ENCODE data around the gene HCN2.
"Not testable (repeated sequence)": the region's sequence is repeated elsewhere in the genome, so short reads cannot be mapped to it uniquely, and the experiment has no call there.

Gene HCN2

DNA sequence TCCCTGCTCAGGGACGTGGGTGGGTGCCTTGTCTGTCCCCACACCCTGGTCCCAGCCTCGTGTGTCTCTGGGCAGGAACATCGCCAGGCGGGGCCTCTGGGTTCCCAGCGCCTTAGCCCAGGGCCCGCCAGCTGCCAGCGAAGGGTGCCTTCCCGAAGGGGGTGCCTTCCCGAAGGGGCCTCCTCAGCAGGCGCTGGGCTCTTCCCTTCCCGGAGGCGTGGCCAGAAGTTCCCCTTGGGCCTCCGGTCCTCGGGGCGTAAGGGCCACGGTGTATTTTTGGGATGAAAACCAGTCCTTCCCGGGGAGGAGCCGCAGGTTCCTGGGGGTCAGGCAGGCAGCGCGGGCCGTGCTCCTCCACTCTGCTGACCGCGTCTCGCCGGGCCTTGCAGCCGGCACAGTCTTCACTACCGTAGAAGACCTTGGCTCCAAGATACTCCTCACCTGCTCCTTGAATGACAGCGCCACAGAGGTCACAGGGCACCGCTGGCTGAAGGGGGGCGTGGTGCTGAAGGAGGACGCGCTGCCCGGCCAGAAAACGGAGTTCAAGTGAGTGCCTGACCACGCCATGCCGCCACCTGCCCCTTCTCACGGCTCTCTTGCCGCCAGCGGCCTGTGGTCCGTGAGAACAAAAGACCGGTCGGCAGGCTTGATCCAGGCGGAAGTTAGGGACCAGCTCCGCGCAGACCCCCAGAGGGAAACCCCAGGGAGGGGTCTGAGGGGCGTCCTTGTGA is 10.4 kb upstream of the HCN2 start:
- Histone ChIP-seq H3K4me1 (ENCODE audit: control insufficient read depth in 2 of 2, insufficient read depth in 2 of 2, low read length in 2 of 2) (peaks cover 15% of the 10 kb centered on the region in 2 donors), H3K9ac (ENCODE audit: low read depth in 1 of 2, low read length in 2 of 2) (no peak overlapping the region), H3K27me3 (ENCODE audit: control insufficient read depth in 2 of 2, insufficient read depth in 2 of 2, low read length in 2 of 2) (no peaks in the 10 kb centered on the region), H3K9me3 (ENCODE audit: control insufficient read depth in 2 of 2, low read length in 2 of 2) (no peaks in the 10 kb centered on the region), H3K36me3 (ENCODE audit: control insufficient read depth in 2 of 2, insufficient read depth in 2 of 2, low read length in 2 of 2) (peaks cover 25 to 31% of the 10 kb centered on the region in 2 donors), H3K4me3 (ENCODE audit: low read length in 2 of 2) (no peak overlapping the region), H3K27ac (ENCODE audit: low read depth in 2 of 2, low read length in 2 of 2) (no peak overlapping the region)

- Histone ChIP-seq H3K4me3 (ENCODE audit: low read length in 2 of 2) (no peak overlapping the region), H3K9ac (ENCODE audit: low read depth in 1 of 2, low read length in 2 of 2) (no peak overlapping the region), H3K9me3 (ENCODE audit: control insufficient read depth in 2 of 2, low read length in 2 of 2) (no peaks in the 10 kb centered on the region), H3K27ac (ENCODE audit: low read depth in 2 of 2, low read length in 2 of 2) (no peak overlapping the region), H3K36me3 (ENCODE audit: control insufficient read depth in 2 of 2, insufficient read depth in 2 of 2, low read length in 2 of 2) (peaks cover 25 to 31% of the 10 kb centered on the region in 2 donors), H3K27me3 (ENCODE audit: control insufficient read depth in 2 of 2, insufficient read depth in 2 of 2, low read length in 2 of 2) (no peaks in the 10 kb centered on the region), H3K4me1 (ENCODE audit: control insufficient read depth in 2 of 2, insufficient read depth in 2 of 2, low read length in 2 of 2) (peaks cover 10 to 13% of the 10 kb centered on the region in 2 donors)
These were observed 9.9 kb upstream of the HCN2 start for GRCh38 chr19:579842-580155.

DNA sequence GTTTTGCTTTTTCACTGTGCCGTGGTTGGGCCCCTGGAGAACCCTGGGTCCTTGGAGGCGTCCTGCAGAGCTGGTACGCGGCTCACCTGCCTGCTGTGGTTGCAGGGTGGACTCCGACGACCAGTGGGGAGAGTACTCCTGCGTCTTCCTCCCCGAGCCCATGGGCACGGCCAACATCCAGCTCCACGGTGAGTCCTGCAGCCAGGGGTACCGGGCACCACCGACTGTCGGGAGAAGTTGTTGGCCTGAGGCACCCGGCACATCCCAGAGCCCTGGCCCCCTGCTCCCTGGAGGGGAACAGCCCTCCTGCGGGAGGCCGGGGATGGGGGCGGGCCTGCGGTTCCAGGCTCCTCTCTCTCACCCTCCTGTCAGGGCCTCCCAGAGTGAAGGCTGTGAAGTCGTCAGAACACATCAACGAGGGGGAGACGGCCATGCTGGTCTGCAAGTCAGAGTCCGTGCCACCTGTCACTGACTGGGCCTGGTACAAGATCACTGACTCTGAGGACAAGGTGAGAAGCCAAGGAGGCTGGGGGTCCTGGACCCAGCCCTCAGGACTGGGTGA is 9.3 kb upstream of the HCN2 start:
- H3K9me3 ChIP-seq (ENCODE audit: control insufficient read depth in 2 of 2, low read length in 2 of 2): no peaks in the 10 kb centered on the region
- H3K27me3 ChIP-seq (ENCODE audit: control insufficient read depth in 2 of 2, insufficient read depth in 2 of 2, low read length in 2 of 2): no peaks in the 10 kb centered on the region
- H3K9ac ChIP-seq (ENCODE audit: low read depth in 1 of 2, low read length in 2 of 2): no peak overlapping the region
- H3K27ac ChIP-seq (ENCODE audit: low read depth in 2 of 2, low read length in 2 of 2): no peak overlapping the region
- no peak overlapping the region for H3K4me3 ChIP-seq (ENCODE audit: low read length in 2 of 2)
- H3K4me1 ChIP-seq (ENCODE audit: control insufficient read depth in 2 of 2, insufficient read depth in 2 of 2, low read length in 2 of 2): peaks cover 7% of the 10 kb centered on the region in 2 donors
- peaks cover 25 to 31% of the 10 kb centered on the region in 2 donors for H3K36me3 ChIP-seq (ENCODE audit: control insufficient read depth in 2 of 2, insufficient read depth in 2 of 2, low read length in 2 of 2)

DNA sequence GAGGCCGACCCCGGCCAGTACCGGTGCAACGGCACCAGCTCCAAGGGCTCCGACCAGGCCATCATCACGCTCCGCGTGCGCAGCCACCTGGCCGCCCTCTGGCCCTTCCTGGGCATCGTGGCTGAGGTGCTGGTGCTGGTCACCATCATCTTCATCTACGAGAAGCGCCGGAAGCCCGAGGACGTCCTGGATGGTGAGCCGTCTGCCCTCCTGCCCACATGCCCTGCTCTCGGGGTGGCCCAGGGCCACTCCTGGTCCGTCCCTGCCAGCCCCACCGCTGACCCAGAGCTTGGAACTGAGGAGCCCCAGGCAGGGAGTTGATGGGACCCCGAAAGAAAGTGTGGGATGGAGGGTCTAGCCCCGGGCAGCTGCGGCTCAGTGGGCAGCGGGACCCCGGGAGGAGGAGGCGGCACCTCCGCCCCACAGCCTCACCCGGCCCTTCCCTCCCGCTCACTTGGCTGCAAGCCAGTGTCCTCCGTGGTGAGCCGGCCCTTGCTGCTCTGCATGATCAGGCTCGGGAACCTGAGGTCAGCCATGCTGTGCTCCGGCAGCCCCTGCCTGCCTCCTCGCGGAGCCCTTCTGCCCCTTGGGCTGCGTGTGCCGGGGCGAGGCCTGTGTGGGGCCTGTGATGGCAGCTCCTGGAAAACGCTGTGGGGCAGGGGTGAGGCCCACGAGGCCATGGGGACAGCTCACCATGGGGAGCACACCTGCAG is 8.1 kb upstream of the HCN2 start:
- no peak overlapping the region for H3K27ac ChIP-seq (ENCODE audit: low read depth in 2 of 2, low read length in 2 of 2)
- no peak overlapping the region for H3K4me3 ChIP-seq (ENCODE audit: low read length in 2 of 2)
- H3K36me3 ChIP-seq (ENCODE audit: control insufficient read depth in 2 of 2, insufficient read depth in 2 of 2, low read length in 2 of 2): peaks cover 25 to 27% of the 10 kb centered on the region in 2 donors

DNA sequence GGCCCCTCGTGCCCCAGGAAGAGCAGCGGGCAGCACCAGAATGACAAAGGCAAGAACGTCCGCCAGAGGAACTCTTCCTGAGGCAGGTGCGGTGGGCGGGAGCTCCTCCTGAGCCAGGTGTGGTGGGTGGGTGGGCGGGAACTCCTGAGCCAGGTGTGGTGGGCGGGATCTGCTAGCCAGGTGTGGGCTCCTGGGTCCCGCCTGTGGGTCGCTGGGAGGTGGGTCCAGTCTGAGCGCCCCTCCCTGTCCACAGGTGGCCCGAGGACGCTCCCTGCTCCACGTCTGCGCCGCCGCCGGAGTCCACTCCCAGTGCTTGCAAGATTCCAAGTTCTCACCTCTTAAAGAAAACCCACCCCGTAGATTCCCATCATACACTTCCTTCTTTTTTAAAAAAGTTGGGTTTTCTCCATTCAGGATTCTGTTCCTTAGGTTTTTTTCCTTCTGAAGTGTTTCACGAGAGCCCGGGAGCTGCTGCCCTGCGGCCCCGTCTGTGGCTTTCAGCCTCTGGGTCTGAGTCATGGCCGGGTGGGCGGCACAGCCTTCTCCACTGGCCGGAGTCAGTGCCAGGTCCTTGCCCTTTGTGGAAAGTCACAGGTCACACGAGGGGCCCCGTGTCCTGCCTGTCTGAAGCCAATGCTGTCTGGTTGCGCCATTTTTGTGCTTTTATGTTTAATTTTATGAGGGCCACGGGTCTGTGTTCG is 7.0 kb upstream of the HCN2 start:
- H3K9ac ChIP-seq (ENCODE audit: low read depth in 1 of 2, low read length in 2 of 2): no peak overlapping the region
- no peak overlapping the region for H3K4me3 ChIP-seq (ENCODE audit: low read length in 2 of 2)
- H3K36me3 ChIP-seq (ENCODE audit: control insufficient read depth in 2 of 2, insufficient read depth in 2 of 2, low read length in 2 of 2): peaks cover 22 to 23% of the 10 kb centered on the region in 2 donors
- H3K4me1 ChIP-seq (ENCODE audit: control insufficient read depth in 2 of 2, insufficient read depth in 2 of 2, low read length in 2 of 2): peaks cover 0 to 5% of the 10 kb centered on the region in 2 donors
- no peak overlapping the region for H3K27ac ChIP-seq (ENCODE audit: low read depth in 2 of 2, low read length in 2 of 2)
- H3K27me3 ChIP-seq (ENCODE audit: control insufficient read depth in 2 of 2, insufficient read depth in 2 of 2, low read length in 2 of 2): no peaks in the 10 kb centered on the region
- H3K9me3 ChIP-seq (ENCODE audit: control insufficient read depth in 2 of 2, low read length in 2 of 2): no peaks in the 10 kb centered on the region

More for the DNA sequence above, 8.1 kb upstream of the HCN2 start:
- no peak overlapping the region for H3K9ac ChIP-seq (ENCODE audit: low read depth in 1 of 2, low read length in 2 of 2)
- peaks cover 0 to 5% of the 10 kb centered on the region in 2 donors for H3K4me1 ChIP-seq (ENCODE audit: control insufficient read depth in 2 of 2, insufficient read depth in 2 of 2, low read length in 2 of 2)
- H3K27me3 ChIP-seq (ENCODE audit: control insufficient read depth in 2 of 2, insufficient read depth in 2 of 2, low read length in 2 of 2): no peaks in the 10 kb centered on the region
- H3K9me3 ChIP-seq (ENCODE audit: control insufficient read depth in 2 of 2, low read length in 2 of 2): no peaks in the 10 kb centered on the region

- no peak overlapping the region for H3K27ac ChIP-seq (ENCODE audit: low read depth in 2 of 2, low read length in 2 of 2)
- H3K27me3 ChIP-seq (ENCODE audit: control insufficient read depth in 2 of 2, insufficient read depth in 2 of 2, low read length in 2 of 2): peaks cover 4 to 6% of the 10 kb centered on the region in 2 donors
- no peak overlapping the region for H3K4me3 ChIP-seq (ENCODE audit: low read length in 2 of 2)
- H3K9me3 ChIP-seq (ENCODE audit: control insufficient read depth in 2 of 2, low read length in 2 of 2): no peaks in the 10 kb centered on the region
- H3K4me1 ChIP-seq (ENCODE audit: control insufficient read depth in 2 of 2, insufficient read depth in 2 of 2, low read length in 2 of 2): peaks cover 4 to 8% of the 10 kb centered on the region in 2 donors
- peaks cover 22 to 23% of the 10 kb centered on the region in 2 donors for H3K36me3 ChIP-seq (ENCODE audit: control insufficient read depth in 2 of 2, insufficient read depth in 2 of 2, low read length in 2 of 2)
- H3K9ac ChIP-seq (ENCODE audit: low read depth in 1 of 2, low read length in 2 of 2): no peak overlapping the region
These were observed 6.3 kb upstream of the HCN2 start for GRCh38 chr19:583198-583967.

DNA sequence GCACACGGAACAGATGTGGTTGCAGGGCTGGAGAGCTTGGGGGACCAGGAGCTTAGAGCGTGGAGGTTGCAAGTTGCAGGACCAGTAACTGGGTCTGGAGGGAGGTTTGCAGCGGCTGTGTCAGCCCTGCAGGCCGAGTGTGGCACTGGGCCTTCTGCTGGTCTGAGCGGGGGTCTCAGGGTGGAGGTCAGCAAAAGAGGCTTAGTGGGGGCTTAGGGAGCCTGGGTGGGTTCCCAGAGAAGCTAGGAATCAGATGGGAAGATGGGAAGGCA is 5.8 kb upstream of the HCN2 start:
- Histone ChIP-seq H3K4me3 (ENCODE audit: low read length in 2 of 2) (no peak overlapping the region), H3K9me3 (ENCODE audit: control insufficient read depth in 2 of 2, low read length in 2 of 2) (no peaks in the 10 kb centered on the region), H3K27me3 (ENCODE audit: control insufficient read depth in 2 of 2, insufficient read depth in 2 of 2, low read length in 2 of 2) (peaks cover 9 to 11% of the 10 kb centered on the region in 2 donors), H3K4me1 (ENCODE audit: control insufficient read depth in 2 of 2, insufficient read depth in 2 of 2, low read length in 2 of 2) (peaks cover 4 to 11% of the 10 kb centered on the region in 2 donors), H3K36me3 (ENCODE audit: control insufficient read depth in 2 of 2, insufficient read depth in 2 of 2, low read length in 2 of 2) (peaks cover 22 to 23% of the 10 kb centered on the region in 2 donors), H3K27ac (ENCODE audit: low read depth in 2 of 2, low read length in 2 of 2) (no peak overlapping the region), H3K9ac (ENCODE audit: low read depth in 1 of 2, low read length in 2 of 2) (no peak overlapping the region)

DNA sequence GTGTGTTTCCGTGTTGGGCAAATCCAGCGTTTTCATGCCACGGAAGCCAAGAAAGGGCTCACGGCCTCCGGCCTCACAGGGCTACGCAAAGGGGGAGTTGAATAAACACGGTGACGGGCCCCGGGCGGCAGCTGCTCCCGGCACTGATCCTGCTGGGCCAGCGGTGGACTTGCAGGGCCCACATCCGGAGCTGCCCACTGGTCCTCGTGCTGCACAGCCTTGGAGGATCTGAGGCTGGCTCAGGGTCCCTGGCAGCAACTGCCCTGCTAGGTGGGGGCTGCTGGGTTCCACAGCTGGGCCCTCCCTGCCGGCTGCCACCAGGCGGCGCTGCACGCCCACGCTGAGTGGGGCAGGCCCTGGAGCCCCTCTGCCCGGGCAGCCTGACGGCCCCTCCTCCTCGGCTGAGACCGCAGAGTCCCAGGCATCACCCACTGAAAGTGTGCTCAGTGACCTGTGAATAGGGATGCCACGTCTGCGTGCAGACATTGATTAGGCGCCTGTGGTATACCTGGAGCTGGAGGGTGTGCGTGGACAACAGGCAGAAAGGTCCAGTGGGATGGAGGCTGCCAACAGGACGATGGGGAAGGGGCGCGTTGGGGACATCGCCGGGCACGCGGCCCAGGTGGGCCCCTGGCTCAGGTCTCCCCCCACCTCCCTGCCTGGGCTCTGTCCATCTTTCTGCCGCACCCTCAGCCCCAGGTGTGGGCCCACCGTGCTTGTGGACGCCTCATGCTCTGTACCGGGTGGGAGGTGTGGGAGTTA is 5.3 kb upstream of the HCN2 start:
- Histone ChIP-seq H3K36me3 (ENCODE audit: control insufficient read depth in 2 of 2, insufficient read depth in 2 of 2, low read length in 2 of 2) (peaks cover 22 to 23% of the 10 kb centered on the region in 2 donors), H3K27me3 (ENCODE audit: control insufficient read depth in 2 of 2, insufficient read depth in 2 of 2, low read length in 2 of 2) (peaks cover 14 to 16% of the 10 kb centered on the region in 2 donors), H3K9ac (ENCODE audit: low read depth in 1 of 2, low read length in 2 of 2) (no peak overlapping the region), H3K4me3 (ENCODE audit: low read length in 2 of 2) (no peak overlapping the region), H3K9me3 (ENCODE audit: control insufficient read depth in 2 of 2, low read length in 2 of 2) (no peaks in the 10 kb centered on the region), H3K27ac (ENCODE audit: low read depth in 2 of 2, low read length in 2 of 2) (no peak overlapping the region), H3K4me1 (ENCODE audit: control insufficient read depth in 2 of 2, insufficient read depth in 2 of 2, low read length in 2 of 2) (peaks cover 4 to 13% of the 10 kb centered on the region in 2 donors)

GRCh38 chr19:585146-585545 is 4.5 kb upstream of the HCN2 start:
- H3K36me3 ChIP-seq (ENCODE audit: control insufficient read depth in 2 of 2, insufficient read depth in 2 of 2, low read length in 2 of 2): peaks cover 16 to 19% of the 10 kb centered on the region in 2 donors
- not testable (repeated sequence) for H3K4me3 ChIP-seq (ENCODE audit: low read length in 2 of 2); H3K9ac ChIP-seq (ENCODE audit: low read depth in 1 of 2, low read length in 2 of 2); H3K27ac ChIP-seq (ENCODE audit: low read depth in 2 of 2, low read length in 2 of 2); H3K9me3 ChIP-seq (ENCODE audit: control insufficient read depth in 2 of 2, low read length in 2 of 2)
- peaks cover 4 to 13% of the 10 kb centered on the region in 2 donors for H3K4me1 ChIP-seq (ENCODE audit: control insufficient read depth in 2 of 2, insufficient read depth in 2 of 2, low read length in 2 of 2)
- peaks cover 14 to 16% of the 10 kb centered on the region in 2 donors for H3K27me3 ChIP-seq (ENCODE audit: control insufficient read depth in 2 of 2, insufficient read depth in 2 of 2, low read length in 2 of 2)
